ENCODE measurements around the gene S100G. TPM values are rescaled to one million over a fixed set of nuclear protein-coding genes. Genes with fewer than 3 reads are reported as not detected.
A peak's percentile ranks its signal among the peaks of the same experiment; 100 is the strongest.
"Not testable (repeated sequence)": the region's sequence is repeated elsewhere in the genome, so short reads cannot be mapped to it uniquely, and the experiment has no call there.

S100G gene
- not detected in 2 replicates for total RNA-seq

- DNase-seq (ENCODE audit: low read depth in 2 of 2), result no peak
Observed at GRCh38 chrX:16649858-16650257, at the start of gene S100G. Gene S100G, plus strand, starts transcription at chrX:16650158. Its CDS starts 849 bp downstream, at chrX:16651007.

- DNase-seq (ENCODE audit: low read depth in 2 of 2), result no peak
Observed at GRCh38 chrX:16601885-16602284, 48.1 kb upstream of the S100G start.

- not testable (repeated sequence) for DNase-seq (ENCODE audit: low read depth in 2 of 2)
Observed at GRCh38 chrX:16603235-16603634, 46.7 kb upstream of the S100G start.

GRCh38 chrX:16603822-16604221 is 46.1 kb upstream of the S100G start:
- DNase-seq (ENCODE audit: low read depth in 2 of 2), result peak; percentile 19 to 55

GRCh38 chrX:16604337-16604736 is 45.6 kb upstream of the S100G start:
- no peak for DNase-seq (ENCODE audit: low read depth in 2 of 2)

- DNase-seq (ENCODE audit: low read depth in 2 of 2), result no peak
Observed at GRCh38 chrX:16606142-16606720, 43.7 kb upstream of the S100G start.

- peak in 1 of 2 donors; percentile 61 for DNase-seq (ENCODE audit: low read depth in 2 of 2)
Observed at GRCh38 chrX:16610121-16610621, 39.8 kb upstream of the S100G start.

- DNase-seq (ENCODE audit: low read depth in 2 of 2), result not testable (repeated sequence)
Observed at GRCh38 chrX:16610654-16611053, 39.3 kb upstream of the S100G start.

GRCh38 chrX:16612257-16612897 is 37.6 kb upstream of the S100G start:
- DNase-seq (ENCODE audit: low read depth in 2 of 2), result no peak

GRCh38 chrX:16617382-16617781 is 32.6 kb upstream of the S100G start:
- no peak for DNase-seq (ENCODE audit: low read depth in 2 of 2)

GRCh38 chrX:16618422-16618821 is 31.5 kb upstream of the S100G start:
- no peak for DNase-seq (ENCODE audit: low read depth in 2 of 2)

GRCh38 chrX:16619024-16619423 is 30.9 kb upstream of the S100G start:
- no peak for DNase-seq (ENCODE audit: low read depth in 2 of 2)

GRCh38 chrX:16628511-16628910 is 21.4 kb upstream of the S100G start:
- DNase-seq (ENCODE audit: low read depth in 2 of 2), result not testable (repeated sequence)

GRCh38 chrX:16628946-16629595 is 20.9 kb upstream of the S100G start:
- no peak for DNase-seq (ENCODE audit: low read depth in 2 of 2)

- no peak for DNase-seq (ENCODE audit: low read depth in 2 of 2)
Observed at GRCh38 chrX:16629909-16630308, 20.0 kb upstream of the S100G start.

- DNase-seq (ENCODE audit: low read depth in 2 of 2), result peak; percentile 53 to 58
Observed at GRCh38 chrX:16633754-16634153, 16.2 kb upstream of the S100G start.

- DNase-seq (ENCODE audit: low read depth in 2 of 2), result no peak
Observed at GRCh38 chrX:16635040-16635439, 14.9 kb upstream of the S100G start.

GRCh38 chrX:16635596-16635995 is 14.4 kb upstream of the S100G start:
- no peak for DNase-seq (ENCODE audit: low read depth in 2 of 2)

GRCh38 chrX:16638533-16638932 is 11.4 kb upstream of the S100G start:
- no peak for DNase-seq (ENCODE audit: low read depth in 2 of 2)

- no peak for DNase-seq (ENCODE audit: low read depth in 2 of 2)
Observed at GRCh38 chrX:16639966-16640365, 10.0 kb upstream of the S100G start.

- no peak for DNase-seq (ENCODE audit: low read depth in 2 of 2)
Observed at GRCh38 chrX:16640823-16641222, 9.1 kb upstream of the S100G start.

- DNase-seq (ENCODE audit: low read depth in 2 of 2), result no peak
Observed at GRCh38 chrX:16643176-16643575, 6.8 kb upstream of the S100G start.
